AG04450 (cell line): ENCODE results near the gene PPP1R14D. TPM values are rescaled to one million over a fixed set of nuclear protein-coding genes. Genes with fewer than 3 reads are reported as not detected.

Experiments used
- CTCF ChIA-PET: fragments of 300-600, 350-600 bp; formaldehyde crosslinking; extraction: SDS; loops from one replicate; lab custom pipeline; 2022; ENCODE audit warnings: antibody characterized with exemption, inconsistent platforms; lab: Charles Lee
- POLR2A ChIA-PET: fragments of 350-600 bp; formaldehyde crosslinking; extraction: SDS; loops from one replicate; lab custom pipeline; 2021; ENCODE audit warnings: antibody characterized with exemption, inconsistent platforms; lab: Yijun Ruan, JAX
- DNase-seq: peaks from one replicate; pipeline ENCODE4 v3.0.0-alpha.2; 2011; ENCODE audit warnings: low read depth, low spot score
- H3K27ac ChIP-seq: one replicate; pipeline ENCODE4 v1.5.1; 2012; ENCODE audit warnings: low read depth, low read length, control low read depth
- H3K27me3 ChIP-seq: one replicate; pipeline ENCODE4 v1.6.0; 2012; ENCODE audit warnings: low read length; ENCODE audit not compliant: control insufficient read depth, insufficient read depth
- H3K4me3 ChIP-seq: 2 replicates; pipeline ENCODE4 v1.5.1; 2011; ENCODE audit warnings: mild to moderate bottlenecking, low read depth, low read length, control low read depth
- H3K9me3 ChIP-seq: 2 replicates; pipeline ENCODE4 v1.5.1; 2012; ENCODE audit warnings: low read length; ENCODE audit not compliant: control insufficient read depth, insufficient read depth
- polyA plus RNA-seq: library from polyadenylated mRNA; depleted of rRNA; stranded (reverse); fragments of >200 nt; gene quantifications from 2 replicates; pipeline ENCODE4 v1.2.3, GENCODE V29; 2011; rRNA removed
- small RNA-seq: library from RNA; depleted of rRNA; stranded (forward); fragments of <200 nt; gene quantifications from one replicate; pipeline ENCODE3, GENCODE V24; 2012; ENCODE audit warnings: low read depth; ENCODE audit not compliant: insufficient read length
- TF ChIP-seq, protein P1 (sequence below): IDR thresholded peaks from 2 replicates; pipeline ENCODE4 v1.5.1; 2011; ENCODE audit warnings: low read depth, low read length, control low read depth, inconsistent platforms

The PPP1R14D gene
- polyA plus RNA-seq, 1 experiment, result not detected

DNA sequence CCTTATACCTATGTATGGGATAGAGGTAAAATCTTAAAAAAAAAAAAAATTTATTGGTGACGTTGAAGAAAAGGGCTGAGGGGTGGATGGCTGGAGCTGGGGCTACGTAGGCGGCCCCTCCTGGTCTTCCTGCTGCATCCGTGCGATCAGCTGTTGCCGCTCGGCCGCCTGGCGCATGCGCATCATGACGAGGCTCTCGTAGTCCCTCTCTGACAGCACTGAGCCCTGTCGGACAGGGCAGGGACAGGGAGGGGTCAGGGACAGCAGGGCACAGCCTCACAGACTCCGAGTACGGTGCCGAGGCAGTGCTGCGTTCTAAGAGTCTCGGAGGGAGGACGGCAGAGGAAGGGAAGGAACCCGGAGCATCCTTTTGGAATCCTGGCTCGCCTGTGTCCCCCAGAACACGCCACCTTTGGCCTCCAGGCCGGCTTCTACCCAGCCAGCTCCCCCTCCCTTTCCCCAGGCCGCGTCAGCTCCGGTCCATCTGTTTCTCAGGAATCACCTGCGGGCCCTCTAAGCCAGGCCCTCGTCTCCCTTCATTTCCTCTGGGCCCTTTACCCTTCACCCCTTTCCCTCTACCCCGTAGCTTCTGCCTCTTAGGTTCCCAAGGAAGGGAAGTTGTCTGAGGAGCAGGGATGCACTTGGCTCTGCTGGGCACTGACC, 60.5 kb downstream of the PPP1R14D start:
- no peak for DNase-seq
- ChIA-PET POLR2A (no interaction called here), CTCF (no interaction called here)
- TF ChIP-seq, protein P1, sequence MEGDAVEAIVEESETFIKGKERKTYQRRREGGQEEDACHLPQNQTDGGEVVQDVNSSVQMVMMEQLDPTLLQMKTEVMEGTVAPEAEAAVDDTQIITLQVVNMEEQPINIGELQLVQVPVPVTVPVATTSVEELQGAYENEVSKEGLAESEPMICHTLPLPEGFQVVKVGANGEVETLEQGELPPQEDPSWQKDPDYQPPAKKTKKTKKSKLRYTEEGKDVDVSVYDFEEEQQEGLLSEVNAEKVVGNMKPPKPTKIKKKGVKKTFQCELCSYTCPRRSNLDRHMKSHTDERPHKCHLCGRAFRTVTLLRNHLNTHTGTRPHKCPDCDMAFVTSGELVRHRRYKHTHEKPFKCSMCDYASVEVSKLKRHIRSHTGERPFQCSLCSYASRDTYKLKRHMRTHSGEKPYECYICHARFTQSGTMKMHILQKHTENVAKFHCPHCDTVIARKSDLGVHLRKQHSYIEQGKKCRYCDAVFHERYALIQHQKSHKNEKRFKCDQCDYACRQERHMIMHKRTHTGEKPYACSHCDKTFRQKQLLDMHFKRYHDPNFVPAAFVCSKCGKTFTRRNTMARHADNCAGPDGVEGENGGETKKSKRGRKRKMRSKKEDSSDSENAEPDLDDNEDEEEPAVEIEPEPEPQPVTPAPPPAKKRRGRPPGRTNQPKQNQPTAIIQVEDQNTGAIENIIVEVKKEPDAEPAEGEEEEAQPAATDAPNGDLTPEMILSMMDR, result no peak
- Histone ChIP-seq H3K9me3 (no peaks in the 10 kb centered on the region; the same call in 1 of the 2 replicates), H3K27me3 (no peaks in the 10 kb centered on the region), H3K4me3 (no peak overlapping the region), H3K27ac (no peak overlapping the region)

DNA sequence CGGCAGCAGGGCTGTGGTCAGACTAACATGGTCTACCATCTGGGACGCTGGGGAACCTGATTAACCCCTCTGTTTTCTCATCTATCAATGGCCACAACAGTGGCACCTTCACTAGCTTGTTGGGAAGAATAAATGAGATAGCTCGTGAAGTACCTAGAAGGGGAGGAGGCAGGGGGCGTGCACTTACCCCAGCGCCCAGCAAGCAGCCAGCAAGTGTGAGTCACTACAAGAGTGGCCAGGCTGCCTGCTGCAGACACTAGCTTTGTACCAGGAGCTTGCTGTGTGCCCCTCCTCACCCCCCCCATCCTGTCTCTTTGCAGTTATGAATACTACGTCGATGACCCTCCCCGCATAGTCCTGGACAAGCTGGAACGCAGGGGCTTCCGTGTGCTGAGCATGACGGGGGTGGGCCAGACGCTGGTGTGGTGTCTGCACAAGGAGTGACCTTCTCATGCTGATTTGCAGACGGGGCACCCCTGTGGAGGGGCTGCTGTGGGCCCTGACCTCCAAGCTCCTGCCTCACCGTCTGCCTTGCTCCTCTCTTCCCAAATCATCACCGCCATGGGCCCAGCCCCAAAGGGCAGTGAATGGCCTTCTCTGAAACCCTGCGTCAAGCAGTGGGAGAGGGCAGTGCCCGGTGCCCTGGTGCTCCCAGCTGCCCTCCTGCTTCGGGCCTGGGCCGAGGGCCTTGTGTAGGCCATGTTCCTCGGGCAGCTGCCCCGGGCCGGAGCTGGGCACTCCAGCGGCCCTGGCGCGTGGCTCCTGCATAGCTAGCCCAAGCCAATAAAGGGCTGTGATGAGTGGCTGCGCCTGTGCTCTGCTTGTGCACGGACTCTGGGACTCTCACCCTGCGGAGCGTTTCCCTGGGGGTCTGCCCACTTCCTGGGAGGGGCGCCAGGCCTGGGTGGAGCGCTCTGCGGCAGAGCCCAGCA, 61.3 kb downstream of the PPP1R14D start:
- POLR2A ChIA-PET, result no interaction called here
- TF ChIP-seq, protein P1, result no peak
- Histone ChIP-seq H3K27me3 (no peaks in the 10 kb centered on the region), H3K27ac (no peak overlapping the region), H3K4me3 (no peak overlapping the region), H3K9me3 (no peaks in the 10 kb centered on the region; the same call in 1 of the 2 replicates)
- CTCF ChIA-PET, result interaction anchor here (1.0 kb wide), 1 partner anchor 127 kb away, joined by 5 read pairs; the partner anchor contains the start of gene VPS18
- DNase-seq, result no peak

GRCh38 chr15:40766194-40766815, 62.2 kb downstream of the PPP1R14D start:
- TF ChIP-seq, protein P1, result no peak
- DNase-seq, result no peak
- Histone ChIP-seq H3K9me3 (no peaks in the 10 kb centered on the region; the same call in 1 of the 2 replicates), H3K27me3 (no peaks in the 10 kb centered on the region), H3K4me3 (no peak overlapping the region), H3K27ac (no peak overlapping the region)
- ChIA-PET CTCF (interaction anchor here (1.0 kb wide), 1 partner anchor 128 kb away, joined by 5 read pairs; the partner anchor contains the start of gene VPS18), POLR2A (no interaction called here)

Small RNAs within 50 kb of the gene (small RNA-seq; reads per million reads assigned to genes)
- not detected for gene AC025166.1

Other genes starting within 250 kb of the PPP1R14D start
- gene KNL1, start 234.5 kb downstream of the PPP1R14D start, polyA plus RNA-seq, result 3.0 and 5.6 TPM in 2 replicates
- 5.1 and 6.0 TPM in 2 replicates for gene RAD51, start 133.5 kb downstream of the PPP1R14D start, polyA plus RNA-seq
- gene RMDN3, start 73.5 kb downstream of the PPP1R14D start, polyA plus RNA-seq, result 19.2 and 19.5 TPM in 2 replicates
- 4.2 and 4.7 TPM in 2 replicates for gene GCHFR, start 64.6 kb downstream of the PPP1R14D start, polyA plus RNA-seq
- 0.05 TPM in 2 replicates for gene C15orf62, start 58.7 kb downstream of the PPP1R14D start, polyA plus RNA-seq
- gene ZFYVE19, start 21.6 kb downstream of the PPP1R14D start, polyA plus RNA-seq, result 15.6 and 20.3 TPM in 2 replicates
- 25.8 and 31.7 TPM in 2 replicates for gene DNAJC17, start 21.2 kb downstream of the PPP1R14D start, polyA plus RNA-seq
- gene SPINT1, start 15.3 kb upstream of the PPP1R14D start, polyA plus RNA-seq, result 0.87 and 0.94 TPM in 2 replicates
- gene RHOV, start 45.5 kb upstream of the PPP1R14D start, polyA plus RNA-seq, result 0.04 and 0.10 TPM in 2 replicates
- 18.7 and 25.7 TPM in 2 replicates for gene VPS18, start 65.7 kb upstream of the PPP1R14D start, polyA plus RNA-seq
- gene DLL4, start 100.6 kb upstream of the PPP1R14D start, polyA plus RNA-seq, result 1.5 and 2.6 TPM in 2 replicates
- 106 and 154 TPM in 2 replicates for gene CHAC1, start 124.8 kb upstream of the PPP1R14D start, polyA plus RNA-seq